Measurements from ENCODE around the gene CYP26A1. TPM values are rescaled to one million over a fixed set of nuclear protein-coding genes. Genes with fewer than 3 reads are reported as not detected.

CYP26A1 gene
- total and polyA plus RNA-seq, 2 experiments from 2014 or later, result 1.2 to 1.8 TPM

DNA sequence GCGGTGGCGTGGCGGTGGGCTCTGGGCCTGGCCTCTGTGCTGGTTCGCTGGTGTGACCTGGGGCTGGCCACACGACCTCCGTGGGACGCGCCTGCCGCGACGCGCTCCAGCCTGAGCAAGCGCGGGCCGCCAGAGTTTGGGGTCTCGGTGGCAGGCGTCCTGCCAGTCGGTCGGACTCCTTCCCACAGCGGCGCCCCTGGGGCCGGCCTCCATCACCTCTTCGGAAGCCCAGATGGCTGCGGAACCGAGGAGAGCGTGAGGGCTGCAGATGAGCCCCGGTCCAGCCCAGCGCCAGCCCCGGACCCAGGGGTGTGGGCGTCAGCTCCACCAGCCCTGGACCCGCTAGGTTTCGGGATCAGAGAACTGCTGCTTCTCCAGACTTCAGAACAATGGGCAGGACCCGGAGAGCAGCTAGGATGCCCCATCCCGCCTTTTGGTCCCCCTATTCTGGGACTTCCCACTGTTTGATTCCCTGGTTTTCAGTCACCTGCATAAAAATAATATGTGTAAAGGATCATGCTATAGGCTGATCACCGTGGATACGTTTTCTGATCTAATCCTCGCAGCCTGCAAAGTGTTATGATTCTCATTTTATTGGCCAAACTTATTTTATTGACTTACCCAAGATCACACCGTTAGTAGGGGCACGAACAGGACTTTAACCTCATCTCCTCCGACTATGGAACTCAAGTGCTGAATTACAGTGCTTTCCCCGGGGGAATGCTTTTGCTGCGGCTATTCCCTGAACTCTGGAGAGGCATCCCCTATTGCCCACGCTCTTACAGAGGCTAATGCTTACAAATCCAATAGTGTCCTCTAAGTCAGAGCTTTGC, 10.3 kb upstream of the CYP26A1 start:
- H3K9me2 ChIP-seq (ENCODE audit: insufficient read depth), result no peaks in the 10 kb centered on the region
- Mint-ChIP-seq H3K9me3 (no peaks in the 10 kb centered on the region; the same call in 2 of the 3 replicates), H3K27ac (no peak overlapping the region), H3K36me3 (ENCODE audit: low read depth) (no peaks in the 10 kb centered on the region; the same call in 2 of the 3 replicates), H3K4me1 (peaks cover 43% of the 10 kb centered on the region), H3K4me3 (peak overlapping the region; percentile 54), H3K27me3 (ENCODE audit: insufficient read depth, low read depth, poor library complexity) (peaks cover 97% of the 10 kb centered on the region)
- H3K27ac ChIP-seq (ENCODE audit: low read depth), result no peak overlapping the region
- H4K20me1 ChIP-seq (replicated peaks; ENCODE audit: insufficient read depth), result peaks cover 12% of the 10 kb centered on the region
- ATAC-seq (no peak; the same call in 2 of the 3 replicates), DNase-seq (ENCODE audit: low spot score) (no peak)
- peaks cover 38% of the 10 kb centered on the region for H3K4me1 ChIP-seq (ENCODE audit: insufficient read depth)
- H3K4me2 ChIP-seq, result peak overlapping the region; percentile 89
- peaks cover 100% of the 10 kb centered on the region for H3K27me3 ChIP-seq (ENCODE audit: insufficient read depth)
- peak overlapping the region; percentile 63 for H3K4me3 ChIP-seq
- peak overlapping the region; percentile 84 for H2AFZ ChIP-seq
- H3K79me2 ChIP-seq (replicated peaks; ENCODE audit: insufficient read depth), result no peaks in the 10 kb centered on the region
- H3K36me3 ChIP-seq (ENCODE audit: insufficient read depth), result no peaks in the 10 kb centered on the region
- TF ChIP-seq ZNF331 (CRISPR knock-in tag; IDR thresholded peaks at IDR 0.05; ENCODE audit: low read depth) (no peak), REST (IDR thresholded peaks at IDR 0.05; ENCODE audit: unreplicated experiment) (no peak), EZH2 (IDR thresholded peaks at IDR 0.05; ENCODE audit: low read depth, unreplicated experiment) (peak; percentile 97), NANOG (IDR thresholded peaks at IDR 0.05; ENCODE audit: borderline replicate concordance) (no peak), CREB1 (CRISPR knock-in tag; IDR thresholded peaks at IDR 0.05; ENCODE audit: low read depth) (no peak), JUNB (IDR thresholded peaks at IDR 0.05; ENCODE audit: unreplicated experiment) (no peak), EZH2phosphoT487 (IDR thresholded peaks at IDR 0.05; ENCODE audit: unreplicated experiment) (peak; percentile 32), ZNF114 (CRISPR knock-in tag; IDR thresholded peaks at IDR 0.05) (no peak), CTCF (conservative IDR thresholded peaks at IDR 0.05; ENCODE audit: low read depth in 2 of 2) (no peak), STAT1 (IDR thresholded peaks at IDR 0.05; ENCODE audit: unreplicated experiment) (no peak)
- TF ChIP-seq, protein P1, sequence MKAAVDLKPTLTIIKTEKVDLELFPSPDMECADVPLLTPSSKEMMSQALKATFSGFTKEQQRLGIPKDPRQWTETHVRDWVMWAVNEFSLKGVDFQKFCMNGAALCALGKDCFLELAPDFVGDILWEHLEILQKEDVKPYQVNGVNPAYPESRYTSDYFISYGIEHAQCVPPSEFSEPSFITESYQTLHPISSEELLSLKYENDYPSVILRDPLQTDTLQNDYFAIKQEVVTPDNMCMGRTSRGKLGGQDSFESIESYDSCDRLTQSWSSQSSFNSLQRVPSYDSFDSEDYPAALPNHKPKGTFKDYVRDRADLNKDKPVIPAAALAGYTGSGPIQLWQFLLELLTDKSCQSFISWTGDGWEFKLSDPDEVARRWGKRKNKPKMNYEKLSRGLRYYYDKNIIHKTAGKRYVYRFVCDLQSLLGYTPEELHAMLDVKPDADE (IDR thresholded peaks at IDR 0.05), result no peak
- peaks cover 27% of the 10 kb centered on the region for H3F3A ChIP-seq (replicated peaks; ENCODE audit: low read depth)

Data from GM23338 (cell line).